ELF-1 (cell line): ENCODE results near the gene ADGRA3.
"Not testable (repeated sequence)": the region's sequence is repeated elsewhere in the genome, so short reads cannot be mapped to it uniquely, and the experiment has no call there.

Source experiments
- DNase-seq: peaks from one replicate; pipeline ENCODE4 v3.0.0-alpha.2; 2016; ENCODE audit warnings: low read depth, low spot score

ADGRA3 gene

GRCh38 chr4:22482250-22483127 is 33.4 kb downstream of the ADGRA3 start:
- peak; percentile 58 for DNase-seq

- no peak for DNase-seq
Observed at GRCh38 chr4:22480675-22481327, 35.1 kb downstream of the ADGRA3 start.

- DNase-seq = no peak
Observed at GRCh38 chr4:22478426-22478825, 37.4 kb downstream of the ADGRA3 start.

DNA sequence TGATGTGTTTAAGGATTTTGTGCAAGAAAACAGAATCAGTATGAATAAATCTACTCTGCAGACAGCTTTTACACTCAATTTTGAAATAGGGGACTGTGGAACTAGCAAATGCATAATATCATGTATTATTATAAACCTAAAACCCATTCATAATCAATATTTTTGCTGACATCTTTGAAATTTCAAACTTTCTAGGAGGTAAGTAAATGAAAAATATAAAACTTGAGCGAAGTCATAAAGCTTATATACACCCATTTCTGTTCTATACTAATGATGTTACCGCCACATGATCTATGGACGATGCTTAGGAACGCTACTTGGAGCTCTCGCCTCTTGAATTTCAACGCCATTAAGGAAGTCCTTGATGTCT is 38.1 kb downstream of the ADGRA3 start:
- no peak for DNase-seq

DNA sequence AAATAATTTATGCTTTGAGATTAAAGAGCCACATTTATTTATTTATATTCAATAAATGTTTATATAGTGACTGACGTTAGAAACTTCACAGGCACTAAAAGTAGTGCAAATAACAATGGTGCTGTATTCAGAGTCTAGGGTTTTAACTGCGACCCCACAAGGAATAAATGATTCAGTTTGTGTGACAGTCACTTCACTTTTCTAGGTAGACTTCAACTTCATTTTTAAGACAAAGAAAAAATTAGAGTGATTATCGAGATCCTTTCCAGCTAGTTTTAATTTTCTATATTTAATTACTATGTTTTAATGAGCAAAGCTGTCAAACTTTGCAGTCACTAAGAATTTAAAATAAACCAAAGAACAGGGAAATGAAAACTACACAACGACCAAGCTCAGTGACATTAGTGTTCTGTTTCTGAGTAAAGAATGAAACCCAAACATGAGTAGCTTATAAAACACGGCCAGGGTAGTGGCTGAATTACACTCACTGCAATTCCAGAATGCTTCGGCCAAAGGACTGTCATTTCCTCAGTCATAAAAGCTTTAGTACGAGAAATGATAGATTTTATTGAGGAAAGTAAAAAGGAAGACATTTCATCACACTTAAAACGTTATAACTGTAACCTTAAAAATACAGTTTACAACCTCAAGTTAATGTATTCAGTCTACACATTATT is 38.6 kb downstream of the ADGRA3 start:
- no peak for DNase-seq

- DNase-seq = no peak
Observed at GRCh38 chr4:22476011-22476410, 39.9 kb downstream of the ADGRA3 start.

DNA sequence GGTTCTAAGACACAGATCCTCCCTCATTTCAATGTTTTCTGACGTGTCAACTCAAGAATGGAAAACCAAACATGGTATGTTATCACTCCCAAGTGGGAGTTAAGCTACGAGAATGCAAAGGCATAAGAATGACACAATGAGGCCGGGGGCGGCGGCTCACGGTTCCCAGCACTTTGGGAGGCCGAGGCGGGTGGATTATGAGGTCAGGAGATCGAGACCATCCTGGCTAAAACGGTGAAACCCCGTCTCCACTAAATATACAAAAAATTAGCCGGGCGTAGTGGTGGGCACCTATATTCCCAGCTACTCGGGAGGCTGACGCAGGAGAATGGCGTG is 40.6 kb downstream of the ADGRA3 start:
- not testable (repeated sequence) for DNase-seq

GRCh38 chr4:22474636-22475310 is 41.1 kb downstream of the ADGRA3 start:
- no peak for DNase-seq

GRCh38 chr4:22473268-22473667 is 42.6 kb downstream of the ADGRA3 start:
- no peak for DNase-seq

DNA sequence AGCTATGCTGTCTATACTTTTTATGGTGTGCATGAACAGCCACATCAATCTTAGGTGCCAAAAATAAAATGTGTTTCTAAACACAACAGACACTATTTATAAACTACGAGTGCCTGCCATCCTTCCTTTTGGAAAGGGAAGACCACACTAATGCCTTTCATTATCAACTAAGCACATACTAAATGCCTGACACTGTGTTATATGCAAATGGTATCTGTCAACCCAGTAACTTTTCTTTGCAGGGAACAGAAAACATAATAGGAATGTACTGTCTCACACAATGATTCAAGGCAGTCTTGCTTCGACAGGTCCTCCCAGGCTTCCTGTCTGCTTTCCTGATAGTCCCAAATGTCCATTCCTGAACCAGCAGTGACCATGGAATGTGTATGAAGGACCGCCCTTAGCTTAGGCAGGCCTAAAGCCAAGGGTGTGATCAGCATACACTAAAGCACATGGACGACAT is 43.8 kb downstream of the ADGRA3 start:
- DNase-seq = no peak

- DNase-seq = no peak
Observed at GRCh38 chr4:22471419-22471818, 44.4 kb downstream of the ADGRA3 start.

DNA sequence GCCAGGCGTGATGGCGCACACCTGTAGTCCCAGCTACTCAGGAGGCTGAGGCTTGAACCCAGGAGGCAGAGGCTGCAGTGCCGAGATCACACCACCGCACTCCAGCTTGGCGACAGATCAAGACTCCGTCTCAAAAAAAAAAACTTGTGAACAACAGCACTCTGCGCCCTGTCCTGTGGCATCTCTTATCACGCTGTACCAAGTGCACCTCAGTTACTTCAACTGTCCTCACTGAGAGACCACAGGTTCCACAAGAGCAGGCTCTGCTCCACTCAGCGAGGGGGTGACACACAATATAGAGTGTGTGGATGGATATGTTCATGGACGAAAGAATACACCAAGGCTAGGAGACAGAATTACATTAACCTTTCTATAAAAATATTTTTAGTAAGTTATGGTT is 49.3 kb downstream of the ADGRA3 start:
- no peak for DNase-seq

- DNase-seq = no peak
Observed at GRCh38 chr4:22465996-22466395, 49.9 kb downstream of the ADGRA3 start.

DNA sequence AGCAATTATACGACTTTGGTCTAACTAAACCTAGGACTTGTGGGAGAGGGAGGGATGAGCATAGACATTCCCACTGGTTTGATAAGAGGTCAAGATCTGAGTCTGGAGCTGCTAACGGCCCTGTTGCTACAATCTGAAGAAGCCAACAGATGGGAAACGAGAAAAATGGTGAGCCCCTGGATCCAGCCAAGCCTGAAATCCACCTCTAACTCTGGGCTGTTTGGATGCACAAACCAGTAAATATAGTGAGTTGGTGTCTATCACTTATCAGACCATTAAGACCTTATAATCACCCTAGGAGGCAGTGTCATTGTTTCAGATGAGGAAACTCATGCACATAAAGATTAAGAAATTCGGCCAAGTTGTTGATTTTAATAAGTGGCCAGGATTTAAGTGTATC is 50.5 kb downstream of the ADGRA3 start:
- DNase-seq = no peak

DNA sequence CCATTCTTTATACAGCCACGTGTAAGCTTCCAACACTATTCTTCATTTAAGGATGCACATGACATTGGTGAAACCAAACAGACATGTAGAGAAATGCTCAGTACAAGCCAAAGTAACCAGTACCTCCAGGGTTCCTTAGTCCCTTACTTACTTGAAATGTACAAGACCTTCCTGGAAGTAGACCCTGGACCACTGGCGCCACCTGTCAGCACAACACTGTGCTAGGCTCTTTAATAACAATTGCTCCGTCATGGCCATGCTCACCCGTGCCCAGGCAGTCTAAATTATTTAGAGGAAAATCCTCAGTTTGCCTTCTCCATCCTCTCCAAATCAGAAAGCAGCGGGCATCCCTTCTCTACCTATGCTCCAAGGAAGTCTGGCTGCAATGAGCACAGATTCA is 52.7 kb downstream of the ADGRA3 start:
- DNase-seq = no peak

DNA sequence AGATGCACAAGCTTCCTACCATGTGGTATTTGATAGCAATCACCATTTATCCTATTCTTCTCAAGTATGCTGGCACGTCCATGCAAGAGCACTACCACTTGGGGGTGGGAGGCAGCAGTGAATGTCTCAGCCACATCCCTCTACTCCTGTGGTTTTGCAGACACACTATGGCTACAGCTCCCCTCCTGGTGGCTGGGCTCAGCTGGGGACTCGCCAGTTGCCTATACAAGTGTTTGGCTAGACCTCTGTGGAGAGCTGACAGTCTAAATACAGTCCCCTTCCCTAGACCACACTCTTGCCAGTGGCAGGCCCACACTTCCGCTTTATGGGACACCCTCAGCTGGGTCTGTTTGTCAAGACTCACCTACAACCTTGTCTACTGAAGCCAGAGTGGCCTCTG is 53.2 kb downstream of the ADGRA3 start:
- DNase-seq = peak; percentile 22

GRCh38 chr4:22460266-22460665 is 55.6 kb downstream of the ADGRA3 start:
- DNase-seq = no peak

DNA sequence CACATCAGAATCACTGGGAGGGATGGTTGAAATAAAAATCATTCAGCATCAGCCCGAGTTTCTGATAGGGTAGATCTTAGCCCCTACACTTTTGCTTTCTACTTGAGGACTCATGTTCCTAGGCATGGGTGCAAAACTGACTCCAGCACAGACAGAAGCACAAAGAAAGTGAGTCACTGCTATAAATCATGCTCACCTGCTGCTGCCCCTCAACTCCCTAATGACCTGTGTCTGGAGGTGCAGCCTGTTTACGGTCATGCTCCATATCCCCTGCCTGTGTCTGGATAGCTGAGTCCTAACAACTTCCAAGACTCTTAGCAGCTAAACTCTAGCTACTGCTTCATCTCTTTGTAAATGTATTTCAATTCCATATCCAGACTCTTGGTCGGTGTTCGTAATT is 57.8 kb downstream of the ADGRA3 start:
- DNase-seq = peak; percentile 16

GRCh38 chr4:22457348-22457747 is 58.5 kb downstream of the ADGRA3 start:
- no peak for DNase-seq

GRCh38 chr4:22456291-22456690 is 59.6 kb downstream of the ADGRA3 start:
- DNase-seq = no peak

GRCh38 chr4:22454955-22455354 is 60.9 kb downstream of the ADGRA3 start:
- no peak for DNase-seq

DNA sequence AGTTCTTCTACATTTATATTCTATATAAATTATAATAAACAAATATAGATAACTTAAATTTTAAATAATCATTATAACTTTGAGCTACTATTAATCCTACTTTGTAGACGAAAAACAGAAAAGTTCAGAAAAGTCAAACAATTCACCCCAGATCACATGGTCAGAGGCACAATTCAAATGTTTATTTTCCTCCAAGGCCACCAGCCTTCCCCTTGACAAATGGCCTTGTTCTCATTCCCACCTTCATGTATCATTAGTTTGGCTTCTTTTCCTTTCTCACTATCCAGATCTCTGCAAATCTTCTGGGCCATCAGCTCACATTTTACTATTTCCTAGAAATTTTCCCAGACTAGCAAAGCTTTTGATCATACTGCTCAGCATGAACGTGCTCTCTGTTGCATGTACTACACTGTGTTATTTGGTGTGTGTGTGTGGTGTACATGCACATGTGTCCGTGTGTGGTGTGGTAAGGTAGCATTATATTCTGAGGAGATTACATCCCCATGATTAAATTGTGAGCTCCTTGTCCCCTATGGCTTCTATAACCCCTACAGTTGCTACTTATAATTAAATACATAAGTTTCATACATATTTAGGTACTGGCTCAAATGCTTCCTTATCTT is 61.5 kb downstream of the ADGRA3 start:
- no peak for DNase-seq
